T-cell (primary cell): Measurements from ENCODE around the gene ANK3. TPM values are rescaled to one million over a fixed set of nuclear protein-coding genes. Genes with fewer than 3 reads are reported as not detected.

Source experiments
- ATAC-seq, 4 experiments: fragments of 200-7000 bp in 3 of 4; fragments of 150-1000 bp in 1 of 4; cut with Tn5 transposase; replicated peaks in 1 of 4; 1 replicate in 3 of 4; 2 replicates in 1 of 4; pipeline ENCODE4 v1.10.0; 2021; ENCODE audit warnings: moderate library complexity in 3 of 4, mild to moderate bottlenecking in 2 of 4, moderate number of reproducible peaks in 1 of 4
- CTCF ChIA-PET, 2 donors: fragments of 300-600 bp; sonication (Branson Sonifier 250); formaldehyde crosslinking; loops; one replicate each; lab custom pipeline; 2022; ENCODE audit warnings: antibody characterized with exemption in 2 of 2; lab: Charles Lee
- POLR2A ChIA-PET, 2 donors: fragments of 300-600 bp; sonication (Branson Sonifier 250); formaldehyde crosslinking; loops; one replicate each; lab custom pipeline; 2022; ENCODE audit warnings: antibody characterized with exemption in 2 of 2; lab: Charles Lee
- DNase-seq, 35 experiments: peaks; one replicate each; pipeline versions ENCODE4 v3.0.0 to v3.0.0-alpha.2; 2013 to 2023
- H3K27ac ChIP-seq: one replicate; pipeline ENCODE4 v1.5.1; 2013; ENCODE audit warnings: low read length
- H3K27me3 ChIP-seq, 2 experiments: replicated peaks in 1 of 2; 1 replicate in 1 of 2; 2 replicates in 1 of 2; pipeline versions ENCODE4 v1.6.1 to v1.7.0; 2013; ENCODE audit warnings: low read length in 1 of 2, mixed read lengths in 1 of 2; ENCODE audit not compliant: control insufficient read depth in 2 of 2, insufficient read depth in 2 of 2; ENCODE audit errors: extremely low read depth in 1 of 2
- H3K36me3 ChIP-seq, 2 donors: 1 replicate in 1 of 2; 2 replicates in 1 of 2; pipeline versions ENCODE4 v1.6.1 to v1.7.0; 2013; ENCODE audit warnings: low read length in 1 of 2; ENCODE audit not compliant: control insufficient read depth in 2 of 2, insufficient read depth in 1 of 2; ENCODE audit errors: extremely low read depth in 1 of 2
- H3K4me1 ChIP-seq, 2 experiments: 1 replicate in 1 of 2; 2 replicates in 1 of 2; pipeline versions ENCODE4 v1.6.1 to v1.7.0; 2013; ENCODE audit warnings: low read length in 2 of 2, mixed read lengths in 1 of 2; ENCODE audit not compliant: insufficient read depth in 2 of 2, control insufficient read depth in 1 of 2; ENCODE audit errors: extremely low read depth in 1 of 2
- H3K4me3 ChIP-seq, 2 donors: 1 replicate in 1 of 2; 2 replicates in 1 of 2; pipeline versions ENCODE4 v1.5.1 to v1.7.0; 2013; ENCODE audit warnings: mild to moderate bottlenecking in 2 of 2, low read length in 1 of 2, moderate library complexity in 1 of 2; ENCODE audit not compliant: control insufficient read depth in 1 of 2; ENCODE audit errors: extremely low read depth in 1 of 2
- H3K9me3 ChIP-seq: 2 replicates; pipeline ENCODE4 v1.7.0; 2013
- H3K27ac Mint-ChIP-seq, 2 donors: one replicate each; pipeline ENCODE4 v1.8.0; 2020 to 2021; ENCODE audit warnings: mild to moderate bottlenecking in 2 of 2, mixed read lengths in 2 of 2
- H3K27me3 Mint-ChIP-seq, 2 donors: one replicate each; pipeline ENCODE4 v1.8.0; 2021 to 2022; ENCODE audit warnings: mixed read lengths in 2 of 2
- H3K36me3 Mint-ChIP-seq: one replicate; pipeline ENCODE4 v1.8.0; 2021; ENCODE audit warnings: mixed read lengths
- H3K4me1 Mint-ChIP-seq, 3 donors: one replicate each; pipeline ENCODE4 v1.8.0; 2020 to 2022; ENCODE audit warnings: mixed read lengths in 3 of 3, mild to moderate bottlenecking in 1 of 3
- H3K4me3 Mint-ChIP-seq, 3 donors: one replicate each; pipeline ENCODE4 v1.8.0; 2020 to 2022; ENCODE audit warnings: mild to moderate bottlenecking in 3 of 3, mixed read lengths in 3 of 3, moderate library complexity in 3 of 3
- H3K9me3 Mint-ChIP-seq, 3 donors: one replicate each; pipeline ENCODE4 v1.8.0; 2020 to 2022; ENCODE audit warnings: mixed read lengths in 3 of 3
- WGBS: methylation state at CpG from one replicate; pipeline ENCODE4 v1.1.5; 2013; ENCODE audit warnings: missing lambda C conversion rate; ENCODE audit not compliant: insufficient coverage; 5-methylcytosine and 5-hydroxymethylcytosine counted together
- total RNA-seq, 35 experiments: library from RNA in 6 of 35; stranded (reverse) in 6 of 35; fragments of 120-200 nt in 1 of 35; gene quantifications; one replicate each; pipeline versions ENCODE4 v1.2.1 to v1.2.4 and lab custom pipeline; 2013 to 2026

ANK3 gene
- total RNA-seq, 5 donors from 2014 or later (not counting 1 experiment from before 2014, with no cell fraction given) = 43.0 to 74.8 (median 56.7) TPM

- Histone ChIP-seq H3K27me3 (no peaks in the 10 kb centered on the region), H3K4me1 (no peaks in the 10 kb centered on the region), H3K9me3 (no peaks in the 10 kb centered on the region), H3K27ac (no peak overlapping the region), H3K4me3 (no peak overlapping the region), H3K36me3 (no peaks in the 10 kb centered on the region)
- CTCF ChIA-PET = interaction anchor here in 1 of 2 donors (0.7 kb wide), 1 partner anchor 1041 kb away, joined by 3 read pairs; no protein-coding TSS in a partner anchor
- Mint-ChIP-seq H3K4me1 (peaks cover 0 to 8% (median 4%) of the 10 kb centered on the region in 3 donors), H3K4me3 (no peak overlapping the region), H3K27ac (no peak overlapping the region), H3K36me3 (peaks cover 7% of the 10 kb centered on the region), H3K27me3 (no peaks in the 10 kb centered on the region), H3K9me3 (no peaks in the 10 kb centered on the region)
- DNase-seq (no peak), ATAC-seq (no peak)
- POLR2A ChIA-PET = no interaction called here
- 80% methylated on average over 1 of the region's 5 CpGs for WGBS
Observed at GRCh38 chr10:60368875-60369546, 20.7 kb downstream of the ANK3 start.

- no peaks in the 10 kb centered on the region for H3K27me3 ChIP-seq
- ChIA-PET POLR2A (interaction anchor here in 1 of 2 donors (0.7 kb wide), 1 partner anchor 136 kb away, joined by 4 read pairs; no protein-coding TSS in a partner anchor), CTCF (no interaction called here)
- peaks cover 0 to 8% (median 3%) of the 10 kb centered on the region in 3 donors for H3K4me1 Mint-ChIP-seq
- no peaks in the 10 kb centered on the region for H3K9me3 Mint-ChIP-seq
- no CpG with 5 or more reads among the region's 1 CpG for WGBS
- H3K36me3 Mint-ChIP-seq = peaks cover 7% of the 10 kb centered on the region
- no peak overlapping the region for H3K27ac ChIP-seq
- no peak overlapping the region for H3K27ac Mint-ChIP-seq
- ATAC-seq (no peak), DNase-seq (no peak)
- H3K9me3 ChIP-seq = no peaks in the 10 kb centered on the region
- H3K4me1 ChIP-seq = no peaks in the 10 kb centered on the region
- no peak overlapping the region for H3K4me3 ChIP-seq
- no peaks in the 10 kb centered on the region for H3K36me3 ChIP-seq
- no peaks in the 10 kb centered on the region for H3K27me3 Mint-ChIP-seq
- H3K4me3 Mint-ChIP-seq = no peak overlapping the region
Observed at GRCh38 chr10:60367901-60368300, 21.8 kb downstream of the ANK3 start.

- WGBS = no CpG with 5 or more reads among the region's 2 CpGs
- no peaks in the 10 kb centered on the region for H3K9me3 ChIP-seq
- Mint-ChIP-seq H3K9me3 (no peaks in the 10 kb centered on the region), H3K4me3 (no peak overlapping the region), H3K27ac (no peak overlapping the region), H3K36me3 (peaks cover 7% of the 10 kb centered on the region), H3K27me3 (no peaks in the 10 kb centered on the region), H3K4me1 (peaks cover 0 to 10% (median 3%) of the 10 kb centered on the region in 3 donors)
- H3K36me3 ChIP-seq = no peaks in the 10 kb centered on the region
- H3K27ac ChIP-seq = no peak overlapping the region
- no peaks in the 10 kb centered on the region for H3K27me3 ChIP-seq
- H3K4me3 ChIP-seq = no peak overlapping the region
- no peaks in the 10 kb centered on the region for H3K4me1 ChIP-seq
- POLR2A ChIA-PET = interaction anchor here in 1 of 2 donors (0.7 kb wide), 1 partner anchor 137 kb away, joined by 4 read pairs; no protein-coding TSS in a partner anchor
- DNase-seq (no peak), ATAC-seq (no peak)
- CTCF ChIA-PET = no interaction called here
Observed at GRCh38 chr10:60367431-60367830, 22.2 kb downstream of the ANK3 start.

DNA sequence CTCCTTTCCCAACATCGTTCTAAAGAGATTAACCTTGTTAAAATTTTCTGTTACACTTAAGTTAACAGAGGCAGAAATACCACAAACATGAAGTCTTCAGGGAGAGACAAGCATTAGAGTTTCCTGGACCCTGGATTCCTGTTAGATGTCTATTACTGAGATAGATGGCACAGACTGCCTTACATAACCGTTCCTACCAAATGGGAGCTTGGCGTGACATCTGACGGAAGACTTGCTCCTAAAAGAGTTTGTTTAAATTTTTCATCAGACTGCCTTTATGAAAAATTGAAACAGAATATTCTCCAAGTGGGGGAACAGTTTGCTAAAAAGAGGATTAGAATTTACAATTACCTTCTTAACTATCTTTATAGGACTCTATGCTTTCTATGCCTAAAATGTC, 22.7 kb downstream of the ANK3 start:
- DNase-seq (no peak), ATAC-seq (no peak)
- Histone ChIP-seq H3K9me3 (no peaks in the 10 kb centered on the region), H3K4me1 (no peaks in the 10 kb centered on the region), H3K27ac (no peak overlapping the region), H3K27me3 (no peaks in the 10 kb centered on the region), H3K4me3 (no peak overlapping the region), H3K36me3 (no peaks in the 10 kb centered on the region)
- Mint-ChIP-seq H3K27me3 (no peaks in the 10 kb centered on the region), H3K36me3 (peaks cover 7% of the 10 kb centered on the region), H3K4me3 (no peak overlapping the region), H3K4me1 (peaks cover 0 to 10% (median 3%) of the 10 kb centered on the region in 3 donors), H3K9me3 (no peaks in the 10 kb centered on the region), H3K27ac (no peak overlapping the region)
- POLR2A ChIA-PET = no interaction called here
- WGBS = no CpG with 5 or more reads among the region's 4 CpGs
- CTCF ChIA-PET = no interaction called here

GRCh38 chr10:60363187-60363586, 26.5 kb downstream of the ANK3 start:
- DNase-seq = no peak
- ChIA-PET CTCF (interaction anchor here (0.6 to 0.7 kb wide), 3 partner anchors 10 to 108 kb away, joined by 3 to 4 read pairs (median 4); no protein-coding TSS in a partner anchor), POLR2A (no interaction called here)
- Mint-ChIP-seq H3K4me1 (peaks cover 0 to 4% (median 0%) of the 10 kb centered on the region in 3 donors), H3K9me3 (no peaks in the 10 kb centered on the region), H3K27ac (no peak overlapping the region), H3K36me3 (peaks cover 7% of the 10 kb centered on the region), H3K4me3 (no peak overlapping the region), H3K27me3 (no peaks in the 10 kb centered on the region)
- no peak overlapping the region for H3K4me3 ChIP-seq
- no peak overlapping the region for H3K27ac ChIP-seq
- 100% methylated on average over 1 of the region's 8 CpGs for WGBS
- H3K27me3 ChIP-seq = no peaks in the 10 kb centered on the region
- no peaks in the 10 kb centered on the region for H3K9me3 ChIP-seq
- ATAC-seq = no peak
- no peaks in the 10 kb centered on the region for H3K36me3 ChIP-seq
- H3K4me1 ChIP-seq = no peaks in the 10 kb centered on the region

DNA sequence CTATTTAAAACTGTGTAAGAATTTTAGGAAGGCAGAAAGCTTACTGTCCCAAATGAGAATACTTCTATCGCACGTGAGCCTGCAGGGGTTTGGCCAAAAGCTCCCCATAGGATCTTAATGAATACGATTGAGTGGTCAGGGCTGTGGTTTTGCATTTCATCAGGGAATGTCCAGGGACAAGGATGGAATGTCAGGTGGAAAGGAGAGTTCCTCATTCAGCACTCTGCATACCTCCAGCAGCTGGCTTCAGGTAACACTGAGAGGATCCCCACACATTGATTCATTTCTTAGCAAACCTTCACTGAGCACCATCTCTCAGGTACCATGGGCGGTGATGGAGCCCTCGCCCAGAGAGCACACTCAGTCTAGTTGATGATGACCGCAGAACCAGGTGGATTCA, 27.2 kb downstream of the ANK3 start:
- ChIA-PET POLR2A (no interaction called here), CTCF (no interaction called here)
- H3K27ac Mint-ChIP-seq = no peak overlapping the region
- Histone ChIP-seq H3K36me3 (no peaks in the 10 kb centered on the region), H3K27ac (no peak overlapping the region), H3K27me3 (no peaks in the 10 kb centered on the region), H3K4me3 (no peak overlapping the region), H3K9me3 (no peaks in the 10 kb centered on the region), H3K4me1 (no peaks in the 10 kb centered on the region)
- H3K27me3 Mint-ChIP-seq = no peaks in the 10 kb centered on the region
- H3K36me3 Mint-ChIP-seq = peaks cover 7% of the 10 kb centered on the region
- no peak for ATAC-seq
- DNase-seq = no peak
- H3K4me3 Mint-ChIP-seq = no peak overlapping the region
- 100% methylated on average over 1 of the region's 6 CpGs for WGBS
- H3K9me3 Mint-ChIP-seq = no peaks in the 10 kb centered on the region
- H3K4me1 Mint-ChIP-seq = peaks cover 0 to 4% (median 0%) of the 10 kb centered on the region in 3 donors
